GM12874 (cell line): ENCODE data around the gene ZYG11A.

ENCODE experiments used
- TF ChIP-seq, protein P1 (sequence below): IDR thresholded peaks from 2 replicates; pipeline ENCODE4 v1.5.1; 2011; ENCODE audit warnings: low read depth, mild to moderate bottlenecking, control low read depth, low read length, moderate library complexity; ENCODE audit not compliant: insufficient read depth

The ZYG11A gene

DNA sequence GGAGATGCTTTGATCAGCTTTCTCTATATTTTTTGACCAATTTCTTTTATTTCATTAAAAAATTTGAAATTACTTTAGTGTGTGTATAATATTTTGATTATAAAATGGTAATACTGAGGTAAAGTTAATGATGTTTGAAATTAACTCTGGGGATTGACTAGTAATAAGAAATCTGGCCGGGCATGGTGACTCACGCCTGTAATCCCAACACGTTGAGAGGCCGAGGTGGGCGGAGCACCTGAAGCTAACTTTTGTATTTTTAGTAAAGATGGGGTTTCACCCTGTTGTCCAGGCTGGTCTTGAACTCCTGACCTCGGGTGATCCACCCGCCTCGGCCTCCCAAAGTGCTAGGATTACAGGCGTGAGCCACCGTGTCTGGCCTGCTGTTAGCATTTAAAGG lies 102.0 kb downstream of the ZYG11A start:
- TF ChIP-seq, protein P1, sequence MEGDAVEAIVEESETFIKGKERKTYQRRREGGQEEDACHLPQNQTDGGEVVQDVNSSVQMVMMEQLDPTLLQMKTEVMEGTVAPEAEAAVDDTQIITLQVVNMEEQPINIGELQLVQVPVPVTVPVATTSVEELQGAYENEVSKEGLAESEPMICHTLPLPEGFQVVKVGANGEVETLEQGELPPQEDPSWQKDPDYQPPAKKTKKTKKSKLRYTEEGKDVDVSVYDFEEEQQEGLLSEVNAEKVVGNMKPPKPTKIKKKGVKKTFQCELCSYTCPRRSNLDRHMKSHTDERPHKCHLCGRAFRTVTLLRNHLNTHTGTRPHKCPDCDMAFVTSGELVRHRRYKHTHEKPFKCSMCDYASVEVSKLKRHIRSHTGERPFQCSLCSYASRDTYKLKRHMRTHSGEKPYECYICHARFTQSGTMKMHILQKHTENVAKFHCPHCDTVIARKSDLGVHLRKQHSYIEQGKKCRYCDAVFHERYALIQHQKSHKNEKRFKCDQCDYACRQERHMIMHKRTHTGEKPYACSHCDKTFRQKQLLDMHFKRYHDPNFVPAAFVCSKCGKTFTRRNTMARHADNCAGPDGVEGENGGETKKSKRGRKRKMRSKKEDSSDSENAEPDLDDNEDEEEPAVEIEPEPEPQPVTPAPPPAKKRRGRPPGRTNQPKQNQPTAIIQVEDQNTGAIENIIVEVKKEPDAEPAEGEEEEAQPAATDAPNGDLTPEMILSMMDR = no peak
